B cell (primary cell): ENCODE results near the gene ZDHHC14. TPM values are rescaled to one million over a fixed set of nuclear protein-coding genes. Genes with fewer than 3 reads are reported as not detected.

Source experiments
- ATAC-seq: fragments of 200-7000 bp; cut with Tn5 transposase; one replicate; pipeline ENCODE4 v1.10.0; 2021; ENCODE audit warnings: low read depth, mild to moderate bottlenecking, moderate number of reproducible peaks, moderate library complexity
- CTCF ChIA-PET: fragments of 350-600 bp; sonication (Branson Sonifier 250); formaldehyde crosslinking; loops from one replicate; lab custom pipeline; 2021; ENCODE audit warnings: antibody characterized with exemption, inconsistent platforms; lab: Charles Lee
- POLR2A ChIA-PET: fragments of 350-600 bp; sonication (Branson Sonifier 250); formaldehyde crosslinking; loops from one replicate; lab custom pipeline; 2021; ENCODE audit warnings: antibody characterized with exemption; lab: Charles Lee
- DNase-seq: peaks from one replicate; pipeline ENCODE4 v3.0.0; 2013
- H2AFZ ChIP-seq: 2 replicates; pipeline ENCODE4 v1.6.1; 2012; ENCODE audit warnings: mild to moderate bottlenecking, low read depth, low read length; ENCODE audit not compliant: insufficient read depth, poor library complexity, severe bottlenecking
- H3K27ac ChIP-seq, 2 donors: 1 replicate in 1 of 2; 2 replicates in 1 of 2; pipeline ENCODE4 v1.5.1; 2012 to 2013; ENCODE audit warnings: low read length in 2 of 2, mild to moderate bottlenecking in 2 of 2, moderate library complexity in 1 of 2
- H3K27me3 ChIP-seq, 4 experiments: fragments of 200-600 bp in 1 of 4; sonication (generic) in 1 of 4; replicated peaks in 1 of 4; 1 replicate in 2 of 4; 2 replicates in 2 of 4; pipeline versions ENCODE4 v1.6.1 to v1.7.0; 2013 to 2016; ENCODE audit warnings: low read length in 3 of 4, mild to moderate bottlenecking in 2 of 4, mixed read lengths in 1 of 4, moderate library complexity in 1 of 4; ENCODE audit not compliant: insufficient read depth in 4 of 4, control insufficient read depth in 3 of 4; ENCODE audit errors: control extremely low read depth in 1 of 4
- H3K36me3 ChIP-seq, 2 experiments: replicated peaks in 1 of 2; 1 replicate in 1 of 2; 2 replicates in 1 of 2; pipeline versions ENCODE4 v1.6.1 to v1.7.1; 2013; ENCODE audit warnings: low read length in 1 of 2; ENCODE audit not compliant: insufficient read depth in 2 of 2, control insufficient read depth in 1 of 2; ENCODE audit errors: control extremely low read depth in 1 of 2, extremely low read depth in 1 of 2
- H3K4me1 ChIP-seq, 2 donors: fragments of 200-600 bp in 1 of 2; sonication (generic) in 1 of 2; 1 replicate in 1 of 2; 2 replicates in 1 of 2; pipeline versions ENCODE4 v1.5.1 to v1.6.1; 2013 to 2017; ENCODE audit warnings: low read length in 2 of 2; ENCODE audit not compliant: control insufficient read depth in 2 of 2, insufficient read depth in 2 of 2
- H3K4me2 ChIP-seq: replicated peaks from 2 replicates; pipeline ENCODE3; 2012; ENCODE audit warnings: mild to moderate bottlenecking, low read depth, low read length; ENCODE audit not compliant: poor library complexity, severe bottlenecking
- H3K4me3 ChIP-seq, 5 experiments: fragments of 200-600 bp in 1 of 5; sonication (generic) in 1 of 5; 1 replicate in 3 of 5; 2 replicates in 2 of 5; pipeline versions ENCODE4 v1.5.1 to v1.7.0; 2011 to 2016; ENCODE audit warnings: low read length in 4 of 5, mild to moderate bottlenecking in 4 of 5, low read depth in 2 of 5, control low read depth in 1 of 5, moderate library complexity in 1 of 5; ENCODE audit not compliant: insufficient read depth in 1 of 5; ENCODE audit errors: control extremely low read depth in 1 of 5, extremely low read depth in 1 of 5
- H3K79me2 ChIP-seq: fragments of 200-600 bp; sonication (generic); one replicate; pipeline ENCODE4 v1.6.0; 2016; ENCODE audit warnings: low read length; ENCODE audit not compliant: control insufficient read depth, insufficient read depth
- H3K9ac ChIP-seq: fragments of 200-600 bp; sonication (generic); 2 replicates; pipeline ENCODE4 v1.6.1; 2017; ENCODE audit warnings: mild to moderate bottlenecking, low read length, moderate library complexity
- H3K9me3 ChIP-seq, 3 donors: one replicate each; pipeline versions ENCODE4 v1.6.1 to v1.7.1; 2013; ENCODE audit warnings: low read length in 2 of 3; ENCODE audit not compliant: control insufficient read depth in 2 of 3, insufficient read depth in 1 of 3; ENCODE audit errors: control extremely low read depth in 1 of 3
- H4K20me1 ChIP-seq: 2 replicates; pipeline ENCODE4 v1.6.0; 2012; ENCODE audit warnings: mild to moderate bottlenecking, low read length; ENCODE audit not compliant: insufficient read depth, control insufficient read depth, poor library complexity, severe bottlenecking
- H3K27ac Mint-ChIP-seq: one replicate; pipeline ENCODE4 v1.8.0; 2021; ENCODE audit warnings: mixed read lengths
- H3K27me3 Mint-ChIP-seq: one replicate; pipeline ENCODE4 v1.8.0; 2021; ENCODE audit warnings: mixed read lengths
- H3K4me1 Mint-ChIP-seq: one replicate; pipeline ENCODE4 v1.8.0; 2021; ENCODE audit warnings: mixed read lengths
- H3K4me3 Mint-ChIP-seq: one replicate; pipeline ENCODE4 v1.8.0; 2021; ENCODE audit warnings: mixed read lengths
- H3K9me3 Mint-ChIP-seq: one replicate; pipeline ENCODE4 v1.8.0; 2022; ENCODE audit warnings: mixed read lengths; ENCODE audit not compliant: insufficient read depth
- CTCF ChIP-seq: fragments of 200-600 bp; IDR thresholded peaks from one replicate; pipeline ENCODE4 v1.8.0; 2022; ENCODE audit warnings: antibody characterized with exemption, mild to moderate bottlenecking
- EZH2 ChIP-seq: IDR thresholded peaks from 2 replicates; pipeline ENCODE4 v1.6.1; 2012; ENCODE audit warnings: borderline replicate concordance, low read depth, mild to moderate bottlenecking, moderate library complexity, low read length; ENCODE audit not compliant: insufficient read depth, poor library complexity, severe bottlenecking
- WGBS: methylation state at CpG from one replicate; pipeline ENCODE4 v1.1.5; 2013; ENCODE audit warnings: missing lambda C conversion rate; ENCODE audit not compliant: insufficient coverage; 5-methylcytosine and 5-hydroxymethylcytosine counted together
- intact Hi-C: fragments of 100-400 bp; cut with micrococcal nuclease; formaldehyde crosslinking; loops from one replicate; pipeline ENCODE4 v1.10.0; 2022
- polyA plus RNA-seq: library from polyadenylated mRNA; depleted of rRNA; stranded (reverse); fragments of >200 nt; gene quantifications from 2 replicates; pipeline ENCODE4 v1.2.3, GENCODE V29; 2012
- total RNA-seq, 2 donors: library from RNA; stranded (reverse); fragments of 120-200 nt in 1 of 2; gene quantifications; 1 replicate in 1 of 2; 2 replicates in 1 of 2; pipeline versions ENCODE4 v1.2.3 to v1.2.4, GENCODE V29; 2013 to 2022

Gene ZDHHC14
- total and polyA plus RNA-seq, 2 donors (not counting 1 experiment from before 2014, with no cell fraction given): 8.8 to 50.4 TPM

- H3K27ac Mint-ChIP-seq: no peak overlapping the region
- WGBS: 88% methylated on average over 4 of the region's 6 CpGs
Measured at GRCh38 chr6:157715728-157716164, 334.8 kb downstream of the ZDHHC14 start.

More at GRCh38 chr6:157715728-157716164, 334.8 kb downstream of the ZDHHC14 start:
- intact Hi-C loops: no loop called here
- Histone ChIP-seq H2AFZ (no peak overlapping the region), H3K9me3 (no peaks in the 10 kb centered on the region), H3K79me2 (no peaks in the 10 kb centered on the region), H3K9ac (no peak overlapping the region), H3K27me3 (peaks cover 0 to 14% (median 0%) of the 10 kb centered on the region in 4 experiments), H3K4me3 (no peak overlapping the region), H3K4me1 (no peaks in the 10 kb centered on the region), H3K4me2 (no peak overlapping the region), H3K27ac (no peak overlapping the region), H3K36me3 (no peaks in the 10 kb centered on the region), H4K20me1 (no peaks in the 10 kb centered on the region)
- CTCF ChIA-PET: no interaction called here
- Mint-ChIP-seq H3K4me3 (no peak overlapping the region), H3K4me1 (no peaks in the 10 kb centered on the region), H3K9me3 (no peaks in the 10 kb centered on the region), H3K27me3 (peaks cover 16% of the 10 kb centered on the region)
- DNase-seq (no peak), ATAC-seq (no peak)
- POLR2A ChIA-PET: no interaction called here
- TF ChIP-seq CTCF (no peak), EZH2 (no peak)
